ENCODE measurements around the gene ARID5A.
"Not testable (repeated sequence)": the region's sequence is repeated elsewhere in the genome, so short reads cannot be mapped to it uniquely, and the experiment has no call there.

The ARID5A gene

DNA sequence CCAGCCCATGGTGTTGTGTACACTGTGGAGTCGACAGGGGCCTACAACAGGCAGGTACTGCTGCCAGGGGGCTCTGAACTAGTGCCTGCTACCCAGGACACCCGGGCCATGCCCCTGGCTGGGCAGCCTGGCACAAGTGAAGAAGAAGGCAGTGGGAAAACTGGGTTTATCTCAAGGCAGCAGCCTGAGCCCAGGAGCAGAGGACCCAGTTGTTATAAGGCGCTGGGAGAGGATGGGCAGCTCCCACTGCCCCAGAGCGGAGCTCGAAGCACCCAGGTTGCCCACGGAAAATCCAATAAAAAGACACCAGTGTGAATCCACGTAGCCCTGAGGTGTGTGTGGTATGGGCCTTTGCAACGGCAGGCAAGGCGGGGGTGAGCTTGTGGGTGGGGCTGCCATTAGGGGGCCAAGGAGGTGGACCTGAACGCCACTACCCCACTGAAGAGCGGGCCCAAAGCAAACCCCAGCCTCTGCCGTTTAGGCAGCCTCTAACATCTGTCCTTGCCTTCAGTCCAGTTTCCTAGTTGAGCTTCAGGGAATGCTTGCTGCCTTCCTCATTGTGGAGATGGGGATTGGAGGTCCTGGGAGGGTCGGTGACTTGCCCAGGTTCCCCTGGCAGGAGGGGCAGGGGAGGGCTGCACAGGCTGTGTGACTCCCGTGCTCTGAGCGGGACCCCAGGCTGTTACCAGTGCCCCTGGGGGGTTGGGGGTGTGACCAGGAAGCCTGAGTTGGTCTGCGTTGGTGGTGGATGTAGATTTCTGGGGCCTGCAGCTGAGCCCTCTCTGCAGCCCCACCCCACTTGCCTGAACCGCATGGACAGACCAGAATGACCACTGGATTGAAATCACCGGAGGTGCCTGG, 16.0 kb downstream of the ARID5A start:
- DNase-seq (ENCODE audit: low read depth) = no peak
- no peak overlapping the region for H3K4me3 ChIP-seq (ENCODE audit: low read depth, low read length)

DNA sequence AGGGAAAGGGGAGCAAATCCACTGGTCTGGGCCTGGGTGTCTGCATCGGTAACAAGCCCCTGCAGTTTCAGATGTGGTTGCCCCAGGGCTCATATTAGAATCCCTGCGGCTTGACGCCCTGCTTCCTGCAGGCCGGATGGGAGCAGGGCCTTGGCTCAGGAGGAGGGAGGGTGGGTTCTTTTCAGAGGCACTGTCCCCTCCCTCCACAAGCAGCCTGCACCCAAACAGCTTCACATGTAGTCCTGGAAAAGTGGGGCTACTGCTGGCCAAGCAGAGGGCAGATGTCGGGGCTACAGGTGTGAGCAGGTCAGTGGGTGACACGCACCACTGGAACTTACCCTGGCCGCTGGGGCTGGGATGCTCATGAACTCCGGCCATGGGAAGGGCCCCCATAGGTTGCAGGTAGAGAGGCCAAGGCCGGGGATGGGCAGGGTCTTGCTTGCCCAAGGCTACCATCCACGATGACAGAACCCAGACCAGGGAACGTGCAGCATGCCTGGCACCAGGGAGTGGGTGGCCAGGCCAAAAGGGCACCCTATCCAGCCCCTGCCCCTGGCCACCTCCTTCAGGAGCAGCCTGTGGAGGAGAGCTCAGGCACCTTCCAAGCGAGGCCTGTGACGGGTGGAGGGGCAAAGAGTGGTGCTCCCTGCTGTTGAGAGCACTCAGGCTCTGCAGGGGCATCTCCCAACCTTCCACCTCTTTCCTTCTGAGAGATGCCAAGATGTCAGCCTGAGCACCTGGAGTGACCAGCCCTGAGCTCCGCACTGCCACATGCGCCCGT, 16.8 kb downstream of the ARID5A start:
- no peak for DNase-seq (ENCODE audit: low read depth)
- no peak overlapping the region for H3K4me3 ChIP-seq (ENCODE audit: low read depth, low read length)

DNA sequence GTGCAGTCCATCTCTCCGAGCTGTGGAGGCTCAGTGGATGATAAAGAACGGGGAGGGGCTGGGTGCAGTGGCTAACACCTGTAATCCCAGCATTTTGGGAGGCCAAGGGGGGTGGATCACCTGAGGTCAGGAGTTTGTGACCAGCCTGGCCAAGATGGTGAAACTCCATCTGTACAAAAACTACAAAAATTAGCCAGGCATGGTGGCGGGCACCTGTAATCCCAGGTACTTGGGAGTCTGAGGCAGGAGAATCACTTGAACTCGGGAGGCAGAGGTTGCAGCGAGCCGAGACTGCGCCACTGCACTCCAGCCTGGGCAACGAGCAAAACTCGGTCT, 17.4 kb downstream of the ARID5A start:
- not testable (repeated sequence) for H3K4me3 ChIP-seq (ENCODE audit: low read depth, low read length); DNase-seq (ENCODE audit: low read depth)

DNA sequence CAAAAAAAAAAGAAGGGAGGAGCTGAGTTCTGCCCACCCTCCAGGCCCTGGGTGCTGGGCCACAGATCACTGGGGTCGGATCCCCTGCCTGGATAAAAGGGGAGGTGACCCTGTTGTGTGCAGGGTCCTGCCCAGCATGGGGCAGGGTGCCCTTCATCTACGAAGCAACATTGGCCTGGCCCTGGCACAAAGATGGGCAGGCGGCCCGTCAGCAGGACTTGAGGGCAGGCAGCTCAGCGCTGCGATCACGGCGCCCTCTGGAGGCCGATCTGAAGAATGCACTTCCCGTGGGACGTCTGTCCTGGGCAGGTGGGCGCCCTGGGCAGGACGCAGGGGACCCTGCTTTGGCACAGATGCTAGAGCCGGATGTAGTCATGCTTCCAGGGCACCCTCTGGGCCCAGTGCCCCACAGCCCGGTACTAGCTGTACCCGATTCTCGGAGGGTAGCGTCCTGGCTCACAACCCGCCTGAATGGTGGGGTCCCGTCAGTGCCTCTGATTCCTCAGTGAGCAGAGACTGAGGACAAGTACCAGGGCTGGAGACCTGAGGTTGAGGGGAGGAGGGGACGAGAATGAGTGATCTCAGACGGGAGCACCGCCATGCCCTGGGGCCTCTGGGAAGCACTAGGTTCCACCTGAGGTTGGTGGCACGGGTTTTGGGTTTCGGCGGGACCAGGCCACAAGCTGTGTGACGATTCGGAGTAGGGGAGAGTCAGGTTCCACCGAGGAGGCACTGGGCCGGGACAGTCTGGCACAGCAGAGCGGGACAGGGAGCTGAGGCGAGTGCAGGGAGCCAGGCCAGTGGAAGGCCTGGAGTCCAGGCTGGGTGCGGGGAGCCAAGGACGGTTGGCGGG, 18.0 kb downstream of the ARID5A start:
- no peak overlapping the region for H3K4me3 ChIP-seq (ENCODE audit: low read depth, low read length)
- DNase-seq (ENCODE audit: low read depth) = no peak

DNA sequence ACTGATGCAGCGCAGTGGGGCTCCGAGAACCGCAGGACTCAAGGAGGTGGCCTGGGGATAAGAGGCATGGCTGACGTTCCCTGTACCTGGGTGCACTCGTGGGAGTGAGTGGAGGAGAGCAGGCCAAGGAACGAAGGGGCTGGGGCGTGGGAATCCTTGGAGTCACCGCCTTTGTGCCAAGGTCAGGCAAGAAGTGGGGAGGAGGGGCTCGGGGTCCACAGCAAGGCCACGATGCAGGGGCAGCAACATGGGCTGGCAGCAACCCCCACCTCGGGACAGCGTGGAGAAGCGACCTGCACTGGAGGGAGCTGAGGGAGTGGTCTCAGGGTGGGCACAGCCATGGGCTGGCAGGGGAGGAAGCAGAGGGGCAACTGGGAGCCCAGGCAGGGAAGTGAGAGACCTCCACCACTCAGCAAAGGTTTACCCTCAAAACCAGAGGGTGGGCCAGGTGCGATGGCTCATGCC, 18.6 kb downstream of the ARID5A start:
- DNase-seq (ENCODE audit: low read depth) = no peak
- no peak overlapping the region for H3K4me3 ChIP-seq (ENCODE audit: low read depth, low read length)

DNA sequence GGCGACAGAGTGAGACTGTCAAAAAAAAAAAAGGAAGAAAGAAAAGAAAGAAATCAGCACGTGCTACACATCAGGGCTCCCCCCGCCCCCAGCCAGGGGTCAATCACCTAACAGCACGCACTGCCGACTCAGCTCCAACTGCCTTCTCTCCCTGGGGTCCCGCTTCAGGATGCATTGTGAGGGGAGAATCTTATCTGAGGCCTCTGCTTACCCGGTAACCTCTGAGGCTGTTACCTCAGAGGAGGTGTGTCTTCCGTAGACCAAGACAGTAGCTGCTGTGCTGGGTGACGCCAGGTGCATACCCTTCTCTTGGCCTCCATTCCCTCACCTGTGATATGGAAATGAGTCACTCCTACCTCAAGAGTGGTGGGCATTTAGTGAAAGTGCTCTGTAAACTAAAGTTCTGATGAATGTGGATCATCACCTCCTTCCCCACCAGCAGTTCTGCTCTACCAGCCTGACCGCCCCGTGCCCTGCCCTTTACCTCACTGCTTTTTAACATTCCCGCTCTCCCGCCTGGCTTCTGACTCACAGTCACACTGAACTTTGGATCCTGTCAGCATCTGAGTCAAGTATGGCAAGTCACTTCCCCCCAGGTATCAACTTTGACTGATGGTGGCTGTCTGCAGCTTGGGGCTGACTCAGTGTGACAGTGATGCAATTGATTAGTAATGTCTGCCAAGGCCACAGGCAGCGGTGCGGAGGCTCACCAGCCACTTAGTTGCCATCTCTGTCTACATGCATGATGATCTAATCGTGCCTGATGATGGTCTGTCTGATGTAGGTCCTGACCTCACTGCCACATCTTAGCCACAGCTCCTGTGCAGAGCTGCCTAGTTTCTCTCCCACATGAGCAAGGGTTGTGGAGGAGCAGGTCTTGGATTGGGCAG, 20.1 kb downstream of the ARID5A start:
- DNase-seq (ENCODE audit: low read depth) = no peak
- no peak overlapping the region for H3K4me3 ChIP-seq (ENCODE audit: low read depth, low read length)

DNA sequence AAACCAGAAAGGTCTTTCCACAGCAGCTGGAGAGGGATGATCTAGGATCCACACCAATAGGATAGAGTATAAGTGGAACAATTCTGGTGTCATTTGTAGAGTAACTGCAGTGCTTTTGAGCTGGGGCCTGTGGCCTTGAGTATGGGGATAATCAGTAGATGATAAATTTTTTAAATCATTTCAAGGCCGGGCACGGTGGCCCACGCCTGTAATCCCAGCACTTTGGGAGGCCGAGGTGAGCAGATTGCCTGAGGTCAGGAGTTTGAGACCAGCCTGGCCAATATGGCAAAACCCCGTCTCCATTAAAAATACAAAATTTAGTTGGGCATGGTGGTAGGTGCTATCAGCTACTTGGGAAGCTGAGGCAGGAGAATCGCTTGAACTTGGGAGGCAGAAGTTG, 20.9 kb downstream of the ARID5A start:
- not testable (repeated sequence) for DNase-seq (ENCODE audit: low read depth); H3K4me3 ChIP-seq (ENCODE audit: low read depth, low read length)

DNA sequence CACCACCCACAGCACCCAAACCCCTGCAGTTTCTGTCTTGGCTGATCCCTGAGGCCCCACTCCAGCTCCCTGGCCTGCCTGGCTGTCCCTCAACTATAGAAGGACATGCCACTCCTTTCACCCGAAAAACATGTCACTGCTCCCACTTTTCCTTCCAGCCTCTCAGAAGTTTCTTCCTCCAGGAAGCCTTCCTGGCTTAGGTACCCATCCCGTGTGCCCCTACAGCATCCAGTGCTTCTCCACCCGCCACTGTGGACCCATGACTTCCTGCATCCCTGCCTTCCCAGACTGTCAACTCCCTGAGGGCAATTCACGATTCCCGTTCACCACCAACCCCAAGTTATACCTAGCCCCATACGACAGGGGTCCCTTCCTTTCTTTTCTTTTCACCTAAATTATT, 21.5 kb downstream of the ARID5A start:
- no peak overlapping the region for H3K4me3 ChIP-seq (ENCODE audit: low read depth, low read length)
- DNase-seq (ENCODE audit: low read depth) = no peak

DNA sequence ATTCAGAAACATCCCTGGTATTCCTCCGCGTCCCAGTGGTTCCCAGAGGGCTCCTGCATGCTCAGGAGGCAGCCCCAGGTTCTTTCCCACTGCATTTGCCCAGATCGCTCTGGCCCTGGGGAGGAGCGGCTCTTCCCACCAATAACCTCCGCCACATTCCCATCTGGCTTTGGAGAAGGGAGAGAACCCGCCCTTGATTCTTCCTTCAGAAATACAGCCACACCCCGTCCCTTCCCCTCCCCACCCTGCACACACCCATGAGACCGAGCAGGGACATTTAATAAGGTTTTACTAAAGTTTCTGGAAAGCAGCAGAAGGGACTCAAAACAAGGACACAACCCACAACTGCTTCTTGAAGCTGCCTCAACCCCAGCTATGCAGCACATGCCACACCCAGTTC, 21.9 kb downstream of the ARID5A start:
- H3K4me3 ChIP-seq (ENCODE audit: low read depth, low read length) = no peak overlapping the region
- no peak for DNase-seq (ENCODE audit: low read depth)

DNA sequence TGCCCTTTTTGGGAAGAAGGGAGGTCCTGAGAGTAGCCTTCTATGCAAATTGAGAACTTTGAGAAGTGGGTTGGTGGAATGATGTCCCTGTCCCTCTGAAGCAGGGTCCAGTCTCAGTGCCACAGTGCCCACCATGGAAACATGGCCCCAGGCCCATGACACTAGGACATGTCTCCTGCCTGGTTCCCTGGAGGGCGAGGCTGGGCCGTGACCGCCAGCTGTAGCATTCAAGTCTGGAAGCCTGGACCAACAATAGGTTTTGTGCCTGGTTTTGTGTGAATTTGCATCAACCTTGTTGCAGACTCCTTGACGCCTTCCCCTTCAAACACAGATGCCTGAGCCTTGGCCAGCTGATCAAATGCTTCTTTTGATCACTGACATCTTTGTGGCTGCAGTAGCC, 27.5 kb downstream of the ARID5A start:
- no peak overlapping the region for H3K4me3 ChIP-seq (ENCODE audit: low read depth, low read length)
- DNase-seq (ENCODE audit: low read depth) = no peak

DNA sequence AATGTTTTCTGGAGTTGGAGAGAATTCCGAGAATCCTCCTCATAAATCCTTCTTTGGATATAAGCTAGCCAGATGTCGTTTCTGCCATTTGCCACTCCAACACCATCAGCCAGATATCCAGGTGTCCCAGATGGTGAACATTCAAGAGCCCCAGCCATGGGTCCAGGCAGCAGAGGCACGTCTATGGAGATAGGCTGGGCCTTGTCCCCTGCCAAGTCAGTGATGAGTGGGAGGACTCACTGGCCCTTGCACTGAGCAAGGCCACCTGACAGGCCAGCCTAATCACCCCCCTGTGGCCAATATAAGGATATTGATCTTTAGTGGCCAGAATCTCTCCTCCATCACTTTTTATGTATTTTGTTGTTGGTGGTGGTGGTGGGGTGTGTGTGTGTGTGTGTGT, 28.0 kb downstream of the ARID5A start:
- H3K4me3 ChIP-seq (ENCODE audit: low read depth, low read length) = no peak overlapping the region
- no peak for DNase-seq (ENCODE audit: low read depth)

DNA sequence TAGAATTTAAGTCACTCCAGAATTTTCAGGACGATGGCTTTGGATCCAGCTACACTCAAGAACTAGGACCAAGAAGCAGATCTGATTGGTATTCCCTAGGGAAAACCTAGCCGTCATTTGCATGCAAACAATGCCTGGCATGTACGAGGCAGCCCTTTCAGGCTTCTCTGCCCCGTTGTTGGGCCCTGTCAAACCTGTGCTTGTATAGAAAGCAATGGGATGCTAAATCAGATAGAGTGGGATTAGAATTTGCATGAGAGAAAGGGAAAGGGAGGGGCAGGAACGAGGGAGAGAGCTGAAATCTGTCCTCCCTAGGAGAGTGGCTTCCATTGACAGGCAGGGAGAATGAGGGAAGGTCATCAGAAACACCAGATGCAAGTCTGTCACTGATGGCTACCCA, 28.6 kb downstream of the ARID5A start:
- H3K4me3 ChIP-seq (ENCODE audit: low read depth, low read length) = no peak overlapping the region
- no peak for DNase-seq (ENCODE audit: low read depth)

DNA sequence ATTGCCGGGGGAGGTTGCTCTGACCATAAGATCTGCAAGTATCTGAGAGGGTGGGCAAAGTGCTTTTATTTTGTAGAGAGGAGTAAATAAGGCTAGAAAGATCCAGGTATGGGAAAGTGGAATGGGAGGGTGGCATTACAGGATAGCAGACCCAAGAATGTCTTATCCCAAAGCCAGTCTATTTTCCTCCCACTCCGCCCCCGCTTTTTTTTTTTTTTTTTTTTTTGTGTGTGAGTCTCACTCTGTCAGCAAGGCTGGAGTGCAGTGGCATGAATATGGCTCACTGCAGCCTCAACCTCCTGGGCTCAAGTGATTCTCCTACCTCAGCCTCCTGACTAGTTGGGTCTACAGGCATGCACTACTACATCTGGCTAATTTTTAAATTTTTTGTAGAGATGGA, 31.5 kb downstream of the ARID5A start:
- H3K4me3 ChIP-seq (ENCODE audit: low read depth, low read length) = no peak overlapping the region
- DNase-seq (ENCODE audit: low read depth) = no peak

DNA sequence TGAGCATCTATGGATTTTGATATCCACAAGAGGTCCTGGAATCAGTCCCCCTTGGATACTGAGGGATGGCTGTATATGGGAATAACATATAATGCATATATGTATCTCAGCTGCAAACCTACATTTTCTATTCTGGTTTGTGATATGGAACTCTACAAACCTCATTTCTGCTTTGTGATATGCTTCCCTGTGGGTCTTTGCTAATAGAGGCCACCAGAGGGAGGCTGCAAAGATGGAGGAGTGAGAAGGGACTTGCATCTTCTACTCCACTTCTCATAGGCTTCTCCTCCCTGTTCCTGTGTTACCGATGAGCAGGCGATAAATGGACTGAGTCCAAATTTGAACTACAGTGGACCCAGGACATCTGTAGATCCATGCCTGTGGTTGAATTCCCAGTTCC, 37.8 kb downstream of the ARID5A start:
- DNase-seq (ENCODE audit: low read depth) = no peak
- H3K4me3 ChIP-seq (ENCODE audit: low read depth, low read length) = no peak overlapping the region

DNA sequence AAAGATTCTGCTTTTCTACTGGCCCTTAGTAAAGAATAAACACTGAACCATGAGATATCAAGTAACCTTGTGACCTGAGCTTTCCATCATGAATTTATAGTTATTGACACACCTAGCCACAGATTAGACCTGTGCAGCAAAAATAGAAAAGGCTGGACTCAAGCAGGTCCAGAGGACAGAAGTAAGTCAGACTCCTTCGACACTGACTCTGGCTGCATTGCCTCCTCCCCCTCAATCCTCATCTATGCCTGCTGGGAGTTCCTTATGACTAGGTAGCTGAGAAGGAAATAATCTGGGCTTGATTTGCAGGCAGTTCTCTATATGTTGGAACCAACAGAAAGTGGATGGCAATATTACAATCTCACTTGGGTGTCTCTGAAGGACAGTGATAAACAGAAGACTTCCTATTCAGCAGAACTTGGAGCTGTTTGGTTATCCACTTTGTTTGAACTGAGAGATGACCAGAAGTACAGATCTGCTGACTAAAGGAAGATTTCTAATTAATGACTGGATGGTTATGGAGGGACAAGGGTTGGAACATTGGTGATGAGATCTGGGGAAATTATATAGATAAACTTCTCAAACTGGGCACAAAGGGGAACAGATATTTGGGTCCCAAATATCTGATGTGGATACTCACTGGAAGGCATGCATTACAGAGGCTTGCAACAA, 39.4 kb downstream of the ARID5A start:
- no peak for DNase-seq (ENCODE audit: low read depth)
- no peak overlapping the region for H3K4me3 ChIP-seq (ENCODE audit: low read depth, low read length)

DNA sequence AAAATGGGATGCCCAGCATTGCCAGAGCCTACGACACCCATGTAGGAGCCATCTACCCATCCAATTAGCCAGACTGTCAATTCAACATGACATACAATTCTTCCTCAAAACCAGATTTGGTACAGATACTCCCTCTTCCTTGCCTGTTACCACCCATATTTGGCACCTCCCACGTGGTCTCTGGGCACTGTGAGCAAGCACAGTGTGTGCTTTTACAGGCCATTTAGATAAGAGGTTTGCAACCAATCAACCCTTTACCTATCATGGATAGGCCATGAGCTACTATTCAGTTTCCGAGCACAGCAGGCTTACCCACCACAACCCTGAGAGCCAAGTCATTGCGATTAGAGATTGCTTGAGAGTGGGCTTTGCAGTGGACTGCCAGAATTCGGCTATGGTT, 40.9 kb downstream of the ARID5A start:
- no peak for DNase-seq (ENCODE audit: low read depth)
- H3K4me3 ChIP-seq (ENCODE audit: low read depth, low read length) = no peak overlapping the region

DNA sequence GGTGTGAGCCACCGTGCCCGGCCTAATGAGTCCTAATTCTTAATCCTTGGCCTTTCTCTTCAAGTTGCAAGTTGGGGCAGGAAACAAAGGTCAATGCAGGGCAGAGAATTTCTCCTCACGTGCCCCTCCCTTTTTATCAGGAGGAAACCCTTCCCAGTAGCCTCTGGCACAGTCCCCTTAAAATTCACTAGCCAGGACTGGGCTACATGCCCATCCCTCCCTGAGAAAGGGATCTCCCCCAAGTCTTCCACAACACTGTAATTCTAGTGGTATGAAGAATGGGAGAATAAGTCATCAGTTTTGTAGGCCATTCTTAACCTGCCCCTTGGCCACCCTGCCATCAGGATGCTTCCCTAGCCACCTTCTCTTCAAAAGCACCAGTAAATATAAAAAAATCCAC, 42.2 kb downstream of the ARID5A start:
- no peak overlapping the region for H3K4me3 ChIP-seq (ENCODE audit: low read depth, low read length)
- no peak for DNase-seq (ENCODE audit: low read depth)

DNA sequence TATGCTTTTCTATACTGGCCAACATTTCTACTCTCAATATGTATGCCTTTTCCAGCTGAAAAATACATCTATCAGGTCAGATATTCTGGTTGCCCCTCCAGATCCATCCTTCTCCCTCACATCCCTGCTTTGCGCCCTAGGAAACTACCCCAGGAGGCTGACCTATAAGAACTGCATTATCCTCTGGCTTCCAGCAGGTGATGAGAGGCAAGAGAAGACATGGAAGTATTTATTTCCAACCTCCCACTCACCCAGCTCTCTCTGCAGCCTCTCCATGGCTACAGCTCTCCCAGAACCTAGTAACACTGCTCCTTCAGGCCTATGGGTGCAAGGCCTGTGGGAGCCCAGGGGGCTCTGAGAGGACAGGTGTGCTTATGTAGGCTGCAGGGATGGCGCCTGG, 42.9 kb downstream of the ARID5A start:
- no peak for DNase-seq (ENCODE audit: low read depth)
- H3K4me3 ChIP-seq (ENCODE audit: low read depth, low read length) = no peak overlapping the region

DNA sequence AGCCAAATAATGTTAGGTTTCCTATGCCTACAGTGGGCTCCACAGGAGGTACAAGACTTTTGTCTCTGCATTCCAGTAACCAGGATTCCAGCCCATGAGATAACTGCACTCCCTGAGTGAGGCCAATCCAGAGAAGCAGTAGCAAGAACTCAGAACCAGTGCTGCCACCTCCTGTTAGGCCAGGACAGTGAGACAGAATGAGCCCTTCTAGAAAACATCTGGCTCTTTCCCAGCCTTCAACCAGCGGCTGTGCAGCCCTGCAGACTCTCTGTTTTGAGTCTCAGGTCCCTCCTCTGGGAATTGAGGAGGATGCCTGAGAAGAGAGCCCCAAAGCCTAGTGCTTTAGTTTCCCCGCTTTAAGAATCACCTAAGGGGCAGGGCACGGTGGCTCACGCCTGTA, 44.2 kb downstream of the ARID5A start:
- DNase-seq (ENCODE audit: low read depth) = peak; percentile 2
- no peak overlapping the region for H3K4me3 ChIP-seq (ENCODE audit: low read depth, low read length)
